ENCODE measurements around the gene MAGI1.

DNA sequence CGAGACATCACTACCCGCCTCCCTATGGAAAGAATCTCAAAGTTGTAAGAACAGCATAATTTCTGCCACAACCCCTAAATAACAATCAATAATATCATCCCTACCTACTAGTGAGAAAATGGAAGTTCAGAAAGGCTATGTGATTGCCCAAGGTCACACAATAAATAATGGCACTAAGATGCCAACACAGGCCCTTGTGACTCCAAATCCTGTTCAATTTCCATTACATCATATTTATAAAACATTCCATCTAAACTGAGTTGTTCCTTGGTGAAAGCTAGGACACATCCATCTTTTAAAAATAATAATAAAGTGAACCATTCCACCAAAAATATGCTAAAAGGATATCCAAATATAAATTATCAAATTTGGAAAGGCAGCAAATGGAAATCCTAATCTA, 144.6 kb downstream of the MAGI1 start:
- TF ChIP-seq YY1 (IDR thresholded peaks at IDR 0.05; ENCODE audit: low read depth), result no peak
- TF ChIP-seq JUND (IDR thresholded peaks at IDR 0.05), result no peak

Data from SK-N-SH (cell line).